HEK293 (cell line): ENCODE results near the gene FOXN4.

Experiments used
- CTCF ChIA-PET: fragments of 350-600 bp; formaldehyde crosslinking; extraction: SDS; loops from one replicate; lab custom pipeline; 2021; ENCODE audit warnings: antibody characterized with exemption; lab: Yijun Ruan, JAX
- POLR2A ChIA-PET: fragments of 300-600 bp; formaldehyde crosslinking; extraction: SDS; loops from one replicate; lab custom pipeline; 2020; ENCODE audit warnings: antibody characterized with exemption, inconsistent platforms; lab: Yijun Ruan, JAX
- H3K27ac ChIP-seq: fragments of 200-500 bp; sonication (Bioruptor generic); 2 replicates; pipeline ENCODE4 v1.5.1; 2014; ENCODE audit warnings: low read depth, low read length, control low read depth, inconsistent platforms; ENCODE audit errors: extremely low read depth
- H3K36me3 ChIP-seq, 2 experiments: fragments of 200-500 bp in 1 of 2; sonication (Bioruptor generic) in 1 of 2; 1 replicate in 1 of 2; 2 replicates in 1 of 2; pipeline ENCODE4 v1.5.1; 2014 to 2017; ENCODE audit warnings: inconsistent platforms in 2 of 2, low read length in 2 of 2; ENCODE audit not compliant: control insufficient read depth in 2 of 2, insufficient read depth in 1 of 2
- H3K4me1 ChIP-seq: fragments of 200-500 bp; sonication (Bioruptor generic); 2 replicates; pipeline ENCODE4 v1.5.1; 2014; ENCODE audit warnings: mild to moderate bottlenecking, low read length, inconsistent platforms; ENCODE audit not compliant: control insufficient read depth, insufficient read depth
- H3K4me3 ChIP-seq: 2 replicates; pipeline ENCODE4 v1.5.1; 2011; ENCODE audit warnings: low read depth, mild to moderate bottlenecking, control low read depth, low read length, moderate library complexity
- H3K9me3 ChIP-seq: fragments of 200-500 bp; sonication (Bioruptor generic); 2 replicates; pipeline ENCODE4 v1.5.1; 2014; ENCODE audit warnings: low read depth, low read length, inconsistent platforms; ENCODE audit not compliant: control insufficient read depth, insufficient read depth
- GLI4 ChIP-seq: fragments of 450-650 bp; formaldehyde crosslinking; IDR thresholded peaks from 2 replicates; pipeline ENCODE4 v1.5.1; 2016; ENCODE audit warnings: missing biosample characterization, missing genetic modification characterization
- HOXA7 ChIP-seq: sonication (generic); formaldehyde crosslinking; IDR thresholded peaks from 2 replicates; pipeline ENCODE4 v1.8.1; 2022; ENCODE audit warnings: missing genetic modification reagents, borderline replicate concordance
- KLF10 ChIP-seq: fragments of 450-650 bp; IDR thresholded peaks from 2 replicates; pipeline ENCODE4 v1.5.1; 2018; ENCODE audit warnings: missing biosample characterization, mild to moderate bottlenecking, missing genetic modification characterization
- KLF8 ChIP-seq: fragments of 450-650 bp; formaldehyde crosslinking; IDR thresholded peaks from 2 replicates; pipeline ENCODE4 v1.5.1; 2016; ENCODE audit warnings: missing biosample characterization, missing genetic modification characterization
- ZEB2 ChIP-seq: fragments of 450-650 bp; formaldehyde crosslinking; IDR thresholded peaks from 2 replicates; pipeline ENCODE4 v1.5.1; 2016; ENCODE audit warnings: missing biosample characterization, missing genetic modification characterization
- ZNF157 ChIP-seq: fragments of 450-650 bp; formaldehyde crosslinking; IDR thresholded peaks from 2 replicates; pipeline ENCODE4 v1.5.1; 2016; ENCODE audit warnings: missing biosample characterization, missing genetic modification characterization
- ZNF175 ChIP-seq: fragments of 450-650 bp; formaldehyde crosslinking; IDR thresholded peaks from 2 replicates; pipeline ENCODE4 v1.5.1; 2016; ENCODE audit warnings: missing biosample characterization, missing genetic modification characterization
- ZNF19 ChIP-seq: fragments of 450-650 bp; formaldehyde crosslinking; IDR thresholded peaks from 2 replicates; pipeline ENCODE4; 2016; ENCODE audit warnings: missing biosample characterization, missing genetic modification characterization, low read depth
- ZNF214 ChIP-seq: fragments of 450-650 bp; formaldehyde crosslinking; IDR thresholded peaks from 2 replicates; pipeline ENCODE4 v1.5.1; 2017; ENCODE audit warnings: missing biosample characterization, mild to moderate bottlenecking, missing genetic modification characterization, borderline replicate concordance
- ZNF335 ChIP-seq: fragments of 450-650 bp; formaldehyde crosslinking; conservative IDR thresholded peaks from 2 replicates; pipeline ENCODE4 v1.5.1; 2016; ENCODE audit warnings: missing biosample characterization, missing genetic modification characterization
- ZNF366 ChIP-seq: fragments of 450-650 bp; formaldehyde crosslinking; conservative IDR thresholded peaks from 2 replicates; pipeline ENCODE4 v1.5.1; 2016; ENCODE audit warnings: missing biosample characterization, missing genetic modification characterization
- ZNF473 ChIP-seq: fragments of 450-650 bp; formaldehyde crosslinking; IDR thresholded peaks from 2 replicates; pipeline ENCODE4 v1.5.1; 2017; ENCODE audit warnings: missing biosample characterization, missing genetic modification characterization
- ZNF514 ChIP-seq: fragments of 450-650 bp; formaldehyde crosslinking; IDR thresholded peaks from 2 replicates; pipeline ENCODE4 v1.5.1; 2016; ENCODE audit warnings: missing biosample characterization, missing genetic modification characterization
- ZNF555 ChIP-seq: fragments of 450-650 bp; formaldehyde crosslinking; conservative IDR thresholded peaks from 2 replicates; pipeline ENCODE4 v1.5.1; 2017; ENCODE audit warnings: missing biosample characterization, mild to moderate bottlenecking, missing genetic modification characterization, inconsistent platforms
- ZNF600 ChIP-seq: fragments of 450-650 bp; formaldehyde crosslinking; IDR thresholded peaks from 2 replicates; pipeline ENCODE4 v1.5.1; 2016; ENCODE audit warnings: missing biosample characterization, missing genetic modification characterization
- ZNF623 ChIP-seq: fragments of 450-650 bp; formaldehyde crosslinking; IDR thresholded peaks from 2 replicates; pipeline ENCODE4 v1.5.1; 2016; ENCODE audit warnings: missing biosample characterization, missing genetic modification characterization
- ZNF626 ChIP-seq: fragments of 450-650 bp; sonication (Bioruptor Pico); formaldehyde crosslinking; IDR thresholded peaks from 2 replicates; pipeline ENCODE4 v1.5.1; 2018; ENCODE audit warnings: missing biosample characterization, missing genetic modification characterization, inconsistent platforms
- ZNF629 ChIP-seq: fragments of 450-650 bp; formaldehyde crosslinking; IDR thresholded peaks from 2 replicates; pipeline ENCODE4 v1.5.1; 2017; ENCODE audit warnings: missing biosample characterization, missing genetic modification characterization
- ZSCAN18 ChIP-seq: fragments of 450-650 bp; formaldehyde crosslinking; IDR thresholded peaks from 2 replicates; pipeline ENCODE4 v1.5.1; 2016; ENCODE audit warnings: missing biosample characterization, missing genetic modification characterization
- ZXDB ChIP-seq: fragments of 450-650 bp; formaldehyde crosslinking; IDR thresholded peaks from 2 replicates; pipeline ENCODE4 v1.5.1; 2016; ENCODE audit warnings: missing biosample characterization, missing genetic modification characterization
- TF ChIP-seq, protein P1 (sequence below): fragments of 450-650 bp; formaldehyde crosslinking; IDR thresholded peaks from 2 replicates; pipeline ENCODE4 v1.5.1; 2016; ENCODE audit warnings: missing biosample characterization, missing genetic modification characterization
- TF ChIP-seq, protein P2 (sequence below): fragments of 450-650 bp; formaldehyde crosslinking; IDR thresholded peaks from 2 replicates; pipeline ENCODE4 v1.5.1; 2016; ENCODE audit warnings: missing biosample characterization, missing genetic modification characterization

Gene FOXN4

GRCh38 chr12:109291117-109291516, 18.0 kb downstream of the FOXN4 start:
- H3K4me3 ChIP-seq = no peak overlapping the region
- no peaks in the 10 kb centered on the region for H3K36me3 ChIP-seq
- no peaks in the 10 kb centered on the region for H3K9me3 ChIP-seq
- TF ChIP-seq, protein P1, sequence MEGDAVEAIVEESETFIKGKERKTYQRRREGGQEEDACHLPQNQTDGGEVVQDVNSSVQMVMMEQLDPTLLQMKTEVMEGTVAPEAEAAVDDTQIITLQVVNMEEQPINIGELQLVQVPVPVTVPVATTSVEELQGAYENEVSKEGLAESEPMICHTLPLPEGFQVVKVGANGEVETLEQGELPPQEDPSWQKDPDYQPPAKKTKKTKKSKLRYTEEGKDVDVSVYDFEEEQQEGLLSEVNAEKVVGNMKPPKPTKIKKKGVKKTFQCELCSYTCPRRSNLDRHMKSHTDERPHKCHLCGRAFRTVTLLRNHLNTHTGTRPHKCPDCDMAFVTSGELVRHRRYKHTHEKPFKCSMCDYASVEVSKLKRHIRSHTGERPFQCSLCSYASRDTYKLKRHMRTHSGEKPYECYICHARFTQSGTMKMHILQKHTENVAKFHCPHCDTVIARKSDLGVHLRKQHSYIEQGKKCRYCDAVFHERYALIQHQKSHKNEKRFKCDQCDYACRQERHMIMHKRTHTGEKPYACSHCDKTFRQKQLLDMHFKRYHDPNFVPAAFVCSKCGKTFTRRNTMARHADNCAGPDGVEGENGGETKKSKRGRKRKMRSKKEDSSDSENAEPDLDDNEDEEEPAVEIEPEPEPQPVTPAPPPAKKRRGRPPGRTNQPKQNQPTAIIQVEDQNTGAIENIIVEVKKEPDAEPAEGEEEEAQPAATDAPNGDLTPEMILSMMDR = no peak
- no peak for TF ChIP-seq ZNF214
- TF ChIP-seq ZNF626 (tag by site-specific recombination) = no peak
- peak; percentile 69 for TF ChIP-seq ZNF335 (tag by site-specific recombination)
- 0 out of 2 replicates have a peak, but pooled peaks have one; percentile 31 for TF ChIP-seq ZNF600
- no peak for TF ChIP-seq GLI4 (tag by site-specific recombination)
- CTCF ChIA-PET = no interaction called here
- H3K27ac ChIP-seq = no peak overlapping the region
- POLR2A ChIA-PET = no interaction called here
- no peaks in the 10 kb centered on the region for H3K4me1 ChIP-seq

GRCh38 chr12:109290061-109290460, 19.0 kb downstream of the FOXN4 start:
- no peak overlapping the region for H3K27ac ChIP-seq
- POLR2A ChIA-PET = no interaction called here
- TF ChIP-seq ZNF175 (tag by site-specific recombination) = no peak
- TF ChIP-seq, protein P2, sequence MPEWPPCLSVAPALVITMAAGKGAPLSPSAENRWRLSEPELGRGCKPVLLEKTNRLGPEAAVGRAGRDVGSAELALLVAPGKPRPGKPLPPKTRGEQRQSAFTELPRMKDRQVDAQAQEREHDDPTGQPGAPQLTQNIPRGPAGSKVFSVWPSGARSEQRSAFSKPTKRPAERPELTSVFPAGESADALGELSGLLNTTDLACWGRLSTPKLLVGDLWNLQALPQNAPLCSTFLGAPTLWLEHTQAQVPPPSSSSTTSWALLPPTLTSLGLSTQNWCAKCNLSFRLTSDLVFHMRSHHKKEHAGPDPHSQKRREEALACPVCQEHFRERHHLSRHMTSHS (tag by site-specific recombination) = no peak
- TF ChIP-seq KLF10 (tag by site-specific recombination) = no peak
- TF ChIP-seq ZNF366 = no peak
- no peak for TF ChIP-seq ZNF19 (tag by site-specific recombination)
- TF ChIP-seq ZNF514 (tag by site-specific recombination) = no peak
- TF ChIP-seq ZNF623 (tag by site-specific recombination) = no peak
- no peak for TF ChIP-seq HOXA7 (CRISPR knock-in tag)
- no peak for TF ChIP-seq ZEB2 (tag by site-specific recombination)
- TF ChIP-seq ZNF473 (tag by site-specific recombination) = no peak
- TF ChIP-seq ZSCAN18 (tag by site-specific recombination) = no peak
- no peak for TF ChIP-seq ZXDB (tag by site-specific recombination)
- no peak for TF ChIP-seq ZNF629 (tag by site-specific recombination)
- TF ChIP-seq KLF8 (tag by site-specific recombination) = no peak
- no peak for TF ChIP-seq ZNF157 (tag by site-specific recombination)
- TF ChIP-seq ZNF555 (tag by site-specific recombination) = no peak
- H3K9me3 ChIP-seq = no peaks in the 10 kb centered on the region
- CTCF ChIA-PET = interaction anchor here (0.6 kb wide), 1 partner anchor 11 kb away, joined by 3 read pairs; no protein-coding TSS in a partner anchor
- no peak overlapping the region for H3K4me3 ChIP-seq
- no peaks in the 10 kb centered on the region; a peak in 1 of 3 replicates for H3K36me3 ChIP-seq
- no peaks in the 10 kb centered on the region for H3K4me1 ChIP-seq
